H1 (cell line): Measurements from ENCODE around the gene CDK9. TPM values are rescaled to one million over a fixed set of nuclear protein-coding genes. Genes with fewer than 3 reads are reported as not detected.

Source experiments
- CTCF ChIA-PET: fragments of 300-600 bp; sonication (Branson Sonifier 250); formaldehyde crosslinking; loops from one replicate; lab custom pipeline; 2021; ENCODE audit not compliant: partially characterized antibody; lab: Charles Lee
- POLR2A ChIA-PET: fragments of 300-600 bp; sonication (Branson Sonifier 250); formaldehyde crosslinking; loops from one replicate; lab custom pipeline; 2021; ENCODE audit warnings: inconsistent platforms; ENCODE audit not compliant: partially characterized antibody; lab: Charles Lee
- DNase-seq, 2 experiments: peaks; one replicate each; pipeline versions ENCODE4 v3.0.0 to v3.0.0-alpha.2; 2010 to 2022; ENCODE audit warnings: low spot score in 2 of 2, low read depth in 1 of 2, mixed read lengths in 1 of 2
- FAIRE-seq: peaks from 2 replicates; lab custom pipeline; 2011; peaks lifted over from hg19 to GRCh38; lab: Jason Lieb, UNC
- H2AFZ ChIP-seq: 2 replicates; pipeline ENCODE4 v1.8.1; 2012; ENCODE audit warnings: low read length, inconsistent platforms
- H2AK5ac ChIP-seq: 2 replicates; pipeline ENCODE4 v1.6.1; 2013; ENCODE audit warnings: low read depth, low read length
- H2BK120ac ChIP-seq: replicated peaks from 2 replicates; pipeline ENCODE3; 2013; ENCODE audit warnings: low read depth, low read length, inconsistent platforms
- H2BK12ac ChIP-seq: 2 replicates; pipeline ENCODE4 v1.6.1; 2013; ENCODE audit warnings: low read depth, low read length
- H2BK15ac ChIP-seq: 2 replicates; pipeline ENCODE4 v1.6.1; 2013; ENCODE audit warnings: low read length
- H2BK20ac ChIP-seq: 2 replicates; pipeline ENCODE4 v1.6.1; 2013; ENCODE audit warnings: low read length
- H2BK5ac ChIP-seq: 2 replicates; pipeline ENCODE4 v1.6.1; 2013; ENCODE audit warnings: low read depth, low read length
- H3K14ac ChIP-seq: 2 replicates; pipeline ENCODE4 v1.6.1; 2013; ENCODE audit warnings: inconsistent platforms; ENCODE audit not compliant: insufficient read length
- H3K18ac ChIP-seq: 2 replicates; pipeline ENCODE4 v1.6.1; 2013; ENCODE audit warnings: low read length; ENCODE audit errors: extremely low read depth
- H3K23ac ChIP-seq: 2 replicates; pipeline ENCODE4 v1.6.1; 2013; ENCODE audit warnings: inconsistent platforms; ENCODE audit not compliant: insufficient read length
- H3K23me2 ChIP-seq: 2 replicates; pipeline ENCODE4 v1.6.1; 2013; ENCODE audit warnings: low read depth, low read length
- H3K27ac ChIP-seq: 2 replicates; pipeline ENCODE4 v1.6.1; 2011; ENCODE audit warnings: low read depth, low read length, inconsistent platforms
- H3K27me3 ChIP-seq, 4 experiments: replicated peaks in 1 of 4; 1 replicate in 1 of 4; 2 replicates in 3 of 4; pipeline versions ENCODE4 v1.6.1 to v1.8.1; 2011 to 2013; ENCODE audit warnings: low read length in 3 of 4, mild to moderate bottlenecking in 3 of 4, inconsistent platforms in 2 of 4, mixed read lengths in 2 of 4, moderate library complexity in 1 of 4; ENCODE audit not compliant: control insufficient read depth in 3 of 4, insufficient read depth in 3 of 4; ENCODE audit errors: extremely low read depth in 1 of 4
- H3K36me3 ChIP-seq, 4 experiments: 2 replicates each; pipeline versions ENCODE4 v1.6.1 to v1.8.1; 2011 to 2013; ENCODE audit warnings: mild to moderate bottlenecking in 4 of 4, low read length in 3 of 4, moderate library complexity in 2 of 4, control low read depth in 1 of 4, inconsistent platforms in 1 of 4; ENCODE audit not compliant: insufficient read depth in 4 of 4, control insufficient read depth in 2 of 4
- H3K4ac ChIP-seq: replicated peaks from 2 replicates; pipeline ENCODE3; 2013; ENCODE audit warnings: low read length, low read depth, mixed read lengths, inconsistent platforms; ENCODE audit not compliant: insufficient read length
- H3K4me1 ChIP-seq, 4 experiments: replicated peaks in 1 of 4; 1 replicate in 1 of 4; 2 replicates in 3 of 4; pipeline versions ENCODE4 v1.6.1 to v1.8.1; 2011 to 2013; ENCODE audit warnings: low read length in 3 of 4, inconsistent platforms in 2 of 4, mixed read lengths in 1 of 4; ENCODE audit not compliant: insufficient read depth in 4 of 4, control insufficient read depth in 3 of 4
- H3K4me2 ChIP-seq, 2 experiments: 2 replicates each; pipeline versions ENCODE4 v1.6.1 to v1.8.1; 2011 to 2013; ENCODE audit warnings: low read depth in 2 of 2, low read length in 2 of 2, control low read depth in 1 of 2, inconsistent platforms in 1 of 2, mild to moderate bottlenecking in 1 of 2; ENCODE audit not compliant: insufficient read depth in 1 of 2
- H3K4me3 ChIP-seq, 4 experiments: fragments of 200-600, 300-600 bp in 1 of 4; sonication (generic), shearing (Covaris generic), sonication (Bioruptor Twin) in 1 of 4; 2 replicates each; pipeline versions ENCODE4 v1.5.1 to v1.8.1; 2011 to 2016; ENCODE audit warnings: low read length in 4 of 4, low read depth in 3 of 4, control low read depth in 2 of 4, inconsistent platforms in 2 of 4, mild to moderate bottlenecking in 2 of 4, mixed read lengths in 1 of 4, moderate library complexity in 1 of 4; ENCODE audit not compliant: insufficient read depth in 2 of 4; ENCODE audit errors: extremely low read depth in 1 of 4
- H3K56ac ChIP-seq: replicated peaks from 2 replicates; pipeline ENCODE3; 2013; ENCODE audit warnings: low read depth, mild to moderate bottlenecking, mixed read lengths, low read length, inconsistent platforms; ENCODE audit not compliant: insufficient read length
- H3K79me1 ChIP-seq: 2 replicates; pipeline ENCODE4 v1.6.1; 2013; ENCODE audit warnings: low read depth, low read length, control low read depth
- H3K79me2 ChIP-seq, 2 experiments: 2 replicates each; pipeline versions ENCODE4 v1.6.1 to v1.8.1; 2012 to 2013; ENCODE audit warnings: low read length in 2 of 2, mild to moderate bottlenecking in 2 of 2, inconsistent platforms in 1 of 2; ENCODE audit not compliant: insufficient read depth in 2 of 2, control insufficient read depth in 1 of 2
- H3K9ac ChIP-seq, 4 experiments: replicated peaks in 1 of 4; 1 replicate in 1 of 4; 2 replicates in 3 of 4; pipeline versions ENCODE4 v1.6.1 to v1.8.1; 2011 to 2013; ENCODE audit warnings: low read depth in 3 of 4, low read length in 3 of 4, control low read depth in 2 of 4, mild to moderate bottlenecking in 2 of 4, moderate library complexity in 2 of 4, inconsistent platforms in 1 of 4; ENCODE audit errors: extremely low read depth in 1 of 4
- H3K9me3 ChIP-seq, 2 experiments: 2 replicates each; pipeline versions ENCODE4 v1.6.1 to v1.8.1; 2012 to 2013; ENCODE audit warnings: mild to moderate bottlenecking in 2 of 2, moderate library complexity in 2 of 2, control low read depth in 1 of 2, inconsistent platforms in 1 of 2, low read depth in 1 of 2, low read length in 1 of 2, mixed read lengths in 1 of 2; ENCODE audit not compliant: insufficient read depth in 2 of 2
- H4K20me1 ChIP-seq, 2 experiments: replicated peaks in 1 of 2; 2 replicates each; pipeline versions ENCODE3 to v1.8.1; 2011 to 2013; ENCODE audit warnings: inconsistent platforms in 2 of 2, low read length in 2 of 2, mild to moderate bottlenecking in 1 of 2; ENCODE audit not compliant: insufficient read depth in 2 of 2, control insufficient read depth in 1 of 2
- H4K5ac ChIP-seq: 2 replicates; pipeline ENCODE4 v1.6.1; 2013; ENCODE audit warnings: low read length, low read depth, mixed read lengths, inconsistent platforms; ENCODE audit not compliant: insufficient read length
- H4K8ac ChIP-seq: 2 replicates; pipeline ENCODE4 v1.8.0; 2013; ENCODE audit warnings: mild to moderate bottlenecking, moderate library complexity, low read length, inconsistent platforms; ENCODE audit not compliant: insufficient read depth; ENCODE audit errors: extremely low read depth
- H4K91ac ChIP-seq: replicated peaks from 2 replicates; pipeline ENCODE3; 2013; ENCODE audit warnings: low read length, mixed read lengths, inconsistent platforms; ENCODE audit not compliant: insufficient read length
- BCL11A ChIP-seq, 2 experiments: IDR thresholded peaks; one replicate each; pipeline ENCODE4 v1.6.1; 2011; ENCODE audit warnings: low read depth in 2 of 2, low read length in 2 of 2, mild to moderate bottlenecking in 2 of 2
- CEBPB ChIP-seq: IDR thresholded peaks from 2 replicates; pipeline ENCODE4 v1.6.1; 2012; ENCODE audit warnings: low read depth, low read length
- KDM4A ChIP-seq: IDR thresholded peaks from one replicate; pipeline ENCODE4 v1.7.1; 2012; ENCODE audit warnings: low read depth, mild to moderate bottlenecking, moderate library complexity, low read length, inconsistent platforms; ENCODE audit not compliant: severe bottlenecking
- SIN3A ChIP-seq, 2 experiments: IDR thresholded peaks in 1 of 2; conservative IDR thresholded peaks in 1 of 2; 2 replicates each; pipeline ENCODE4 v1.6.1; 2011 to 2012; ENCODE audit warnings: low read length in 2 of 2, improper control_type of control experiment in 1 of 2, low read depth in 1 of 2, mild to moderate bottlenecking in 1 of 2
- USF2 ChIP-seq: IDR thresholded peaks from 2 replicates; pipeline ENCODE4 v1.6.1; 2011; ENCODE audit warnings: low read length, improper control_type of control experiment
- WGBS, 2 experiments: shearing (Covaris generic) in 1 of 2; methylation state at CpG; one replicate each; pipeline versions ENCODE4 v1.1.6 to v1.1.7; 2013 to 2015; ENCODE audit warnings: low lambda C conversion rate in 2 of 2, mixed read lengths in 2 of 2, inconsistent platforms in 1 of 2, low coverage in 1 of 2, missing lambda C conversion rate in 1 of 2; ENCODE audit not compliant: insufficient replicate concordance in 2 of 2, insufficient coverage in 1 of 2, insufficient read length in 1 of 2; ENCODE audit errors: extremely low coverage in 1 of 2, missing lambda C conversion rate in 1 of 2; 5-methylcytosine and 5-hydroxymethylcytosine counted together
- polyA plus RNA-seq, 7 experiments: library from polyadenylated mRNA; depleted of rRNA in 3 of 7; stranded (reverse) in 5 of 7; unstranded in 2 of 7; fragments of >200 nt in 5 of 7; fragments of 200-250 nt in 2 of 7; gene quantifications; 1 replicate in 5 of 7; 2 replicates in 1 of 7; 4 replicates in 1 of 7; pipeline versions ENCODE4 v1.2.1 to v1.2.3, GENCODE V29; 2011 to 2013; ENCODE audit warnings: missing spikeins in 2 of 7, mixed read lengths in 2 of 7
- total RNA-seq: library from RNA; stranded (reverse); fragmentation: NEBNext Ultra II Directional; extraction: Animal tissue kit (Norgen Biotek cat#: 25700); gene quantifications from 2 replicates; pipeline ENCODE4 v1.2.1, GENCODE V29; 2021

Gene CDK9
- total and polyA plus RNA-seq, 2 of the 8 experiments (the other 6 are each of a cell fraction or from before 2014, with no cell fraction given), result 69.1 to 87.5 TPM

- H4K91ac ChIP-seq, result no peak overlapping the region
- no peak overlapping the region for H3K56ac ChIP-seq
- no peak overlapping the region for H2AFZ ChIP-seq
- no peak overlapping the region for H4K5ac ChIP-seq
- no peak overlapping the region for H3K23ac ChIP-seq
- H2BK5ac ChIP-seq, result no peak overlapping the region
- no peaks in the 10 kb centered on the region for H3K79me1 ChIP-seq
- H3K14ac ChIP-seq, result no peak overlapping the region
- H3K18ac ChIP-seq, result no peak overlapping the region
- no peak overlapping the region for H3K27ac ChIP-seq
- FAIRE-seq (peak; percentile 7), DNase-seq (peak in 1 of 2 experiments; percentile 80)
- H3K36me3 ChIP-seq, result no peaks in the 10 kb centered on the region; a peak in 2 of 8 replicates
- H2BK20ac ChIP-seq, result no peak overlapping the region
- no peak overlapping the region for H4K8ac ChIP-seq
- no peaks in the 10 kb centered on the region for H3K79me2 ChIP-seq
- no peak for TF ChIP-seq KDM4A
- no peak for TF ChIP-seq CEBPB
- peak; percentile 81 to 89; a peak in 3 of 4 replicates for TF ChIP-seq SIN3A (conservative IDR thresholded peaks at IDR 0.05 in 1 of 2, IDR thresholded peaks at IDR 0.05 in 1 of 2; ENCODE audit: low read depth in 1 of 2, low read length in 2 of 2)
- no peak for TF ChIP-seq BCL11A (IDR thresholded peaks at IDR 0.05; ENCODE audit: low read depth in 2 of 2, low read length in 2 of 2)
- TF ChIP-seq USF2, result no peak
- no peaks in the 10 kb centered on the region for H3K9me3 ChIP-seq
- H3K4ac ChIP-seq, result no peak overlapping the region
- H2BK120ac ChIP-seq, result no peak overlapping the region
- POLR2A ChIA-PET, result interaction anchor here (1.1 kb wide), 2 partner anchors 17 to 36 kb away, joined by 3 read pairs; partner anchors contain the start of genes PTRH1 and TTC16
- peaks cover 0 to 4% (median 1%) of the 10 kb centered on the region in 4 experiments; a peak in 4 of 7 replicates for H3K4me1 ChIP-seq
- WGBS, 2 experiments, result 62% methylated on average over 10 of the region's 10 CpGs; no CpG with 5 or more reads in 1 of the 2 experiments
- H3K9ac ChIP-seq, result no peak overlapping the region
- no peak overlapping the region for H3K4me3 ChIP-seq
- CTCF ChIA-PET, result interaction anchor here (0.9 kb wide), 1 partner anchor 12 kb away, joined by 4 read pairs; no protein-coding TSS in a partner anchor
- H3K27me3 ChIP-seq, result peaks cover 0 to 16% (median 8%) of the 10 kb centered on the region in 4 experiments; a peak in 6 of 7 replicates
- no peak overlapping the region for H2BK15ac ChIP-seq
- H2AK5ac ChIP-seq, result no peak overlapping the region
- peaks cover 5 to 23% of the 10 kb centered on the region in 2 experiments for H4K20me1 ChIP-seq
- H3K23me2 ChIP-seq, result peaks cover 13% of the 10 kb centered on the region; the same call in 1 of the 2 replicates
- no peak overlapping the region for H2BK12ac ChIP-seq
- H3K4me2 ChIP-seq, result no peak overlapping the region
Observed at GRCh38 chr9:127751269-127752054, 34.4 kb upstream of the CDK9 start.
